NAMALWA (cell line): Measurements from ENCODE around the gene SLC15A3.
"Not testable (repeated sequence)": the region's sequence is repeated elsewhere in the genome, so short reads cannot be mapped to it uniquely, and the experiment has no call there.

Experiments used
- DNase-seq: peaks from one replicate; pipeline ENCODE4 v3.0.0-alpha.2; 2015; ENCODE audit warnings: low spot score

The SLC15A3 gene

DNA sequence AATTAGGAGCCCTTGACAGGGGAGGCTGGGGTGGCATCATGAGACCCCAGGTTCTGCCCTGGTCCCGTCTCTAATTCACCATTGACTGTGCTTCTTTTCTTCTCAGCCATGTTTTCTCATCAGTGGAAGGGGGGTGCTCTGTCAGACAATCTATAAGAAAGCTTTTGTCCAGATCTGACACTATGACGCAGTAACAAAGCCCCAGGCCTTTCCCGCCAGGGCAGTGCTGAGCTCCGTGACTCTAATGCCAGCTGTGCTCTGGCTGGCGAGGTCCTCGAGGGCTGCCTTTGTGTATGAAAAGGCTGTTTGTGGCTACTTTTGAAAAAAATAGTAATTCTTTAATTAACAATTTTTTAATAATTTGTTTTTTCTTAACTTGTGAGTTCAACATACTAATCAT is 22.8 kb upstream of the SLC15A3 start:
- no peak for DNase-seq

DNA sequence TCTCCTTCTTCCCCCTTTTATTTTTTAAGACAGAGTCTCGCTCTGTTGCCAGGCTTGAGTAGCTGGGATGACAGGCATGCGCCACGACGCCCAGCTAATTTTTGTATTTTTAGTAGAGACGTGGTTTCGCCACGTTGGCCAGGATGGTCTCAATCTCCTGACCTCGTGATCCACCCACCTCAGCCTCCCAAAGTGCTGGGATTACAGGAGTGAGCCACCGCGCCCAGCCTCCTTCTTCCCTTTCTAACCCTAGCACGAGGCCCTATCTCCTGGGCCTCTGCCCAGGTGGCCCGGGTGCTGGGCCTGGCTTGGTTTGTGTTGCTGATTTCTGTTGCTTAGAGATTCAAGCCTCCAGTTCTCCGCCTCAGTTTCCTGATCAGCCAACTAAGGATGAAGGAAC is 22.3 kb upstream of the SLC15A3 start:
- DNase-seq, result not testable (repeated sequence)

DNA sequence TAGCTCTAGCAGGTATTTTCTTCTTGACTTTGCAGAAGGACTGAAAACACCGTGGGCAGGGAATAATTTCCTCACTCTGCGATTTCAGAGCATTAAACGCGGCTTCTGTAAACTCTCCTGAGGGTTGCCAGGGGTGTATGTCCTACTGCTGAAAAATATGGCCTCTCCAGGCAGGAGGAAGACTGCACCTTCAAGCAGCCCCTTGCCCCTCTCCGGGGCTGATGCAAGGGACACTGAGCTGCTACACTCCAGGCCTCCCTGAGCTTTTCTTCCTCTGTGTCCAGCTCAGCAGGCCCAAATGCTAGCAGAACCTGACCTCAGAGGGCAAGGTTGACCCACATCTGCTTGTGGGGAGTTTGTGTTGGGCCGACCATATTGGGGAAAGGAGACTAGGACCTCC is 21.7 kb upstream of the SLC15A3 start:
- no peak for DNase-seq

DNA sequence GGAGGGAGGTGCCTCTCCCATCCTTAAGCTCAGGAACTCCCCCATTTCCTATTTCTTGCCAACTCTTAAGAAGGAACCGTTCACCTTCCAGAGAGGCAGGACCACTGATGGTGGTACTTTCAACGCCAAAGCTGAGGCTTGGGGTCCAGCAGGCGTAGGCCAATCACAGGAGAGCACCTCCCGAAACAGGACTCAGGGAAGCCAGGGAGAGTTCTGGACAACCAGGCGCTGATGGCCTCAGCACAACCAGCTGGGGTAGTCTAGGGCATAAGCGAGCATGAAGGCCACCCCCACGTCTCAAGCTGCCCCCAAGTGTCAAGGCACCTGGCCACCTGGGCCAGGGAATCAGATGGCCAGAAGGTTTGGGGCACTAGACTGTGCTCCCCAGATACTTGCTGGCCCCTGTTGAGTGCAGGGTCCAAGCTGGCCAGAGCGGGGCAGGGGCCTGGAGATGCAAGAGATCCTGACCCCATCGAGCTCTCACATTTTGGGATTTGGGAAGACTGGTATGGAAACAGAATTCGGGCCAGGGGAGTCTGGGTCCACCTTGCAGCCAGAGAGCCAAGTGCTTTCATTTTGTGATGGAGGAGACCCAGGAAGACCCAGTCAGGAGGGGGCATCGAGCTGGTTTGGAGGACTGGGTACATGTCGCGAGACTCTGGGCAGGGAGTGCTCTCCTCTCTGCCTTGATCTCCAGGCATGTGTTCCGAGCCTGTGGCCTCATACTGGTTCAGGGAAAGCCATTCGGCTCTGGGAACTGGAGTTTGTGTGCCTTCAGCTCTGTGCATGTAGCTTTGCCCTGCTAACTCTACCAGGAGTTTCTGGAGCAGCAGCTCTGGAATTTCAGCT is 20.4 kb upstream of the SLC15A3 start:
- no peak for DNase-seq

DNA sequence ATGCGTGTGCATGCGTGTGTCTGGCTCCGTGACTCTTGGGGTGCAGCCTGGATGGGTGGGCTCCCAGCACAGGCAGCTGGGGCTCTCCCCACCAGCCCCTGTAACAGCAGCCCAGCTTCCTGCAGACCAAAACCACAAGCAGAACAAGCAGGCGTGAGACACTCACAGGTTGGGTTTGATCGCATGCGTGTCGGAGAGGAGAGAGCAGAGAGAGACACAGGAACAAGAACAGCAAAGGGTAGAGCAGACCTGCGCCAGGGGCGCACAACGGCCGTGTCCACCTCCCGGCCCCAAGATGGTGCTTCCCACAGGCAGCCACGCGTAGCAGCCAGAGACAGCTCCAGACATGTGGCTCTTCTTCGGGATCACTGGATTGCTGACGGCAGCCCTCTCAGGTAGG is 19.5 kb upstream of the SLC15A3 start, which contains the start of gene CD6:
Gene CD6, plus strand, starts transcription at position 161 of the 400 bp plus-strand sequence. Its CDS starts 186 bp downstream, at position 347.
- no peak for DNase-seq

DNA sequence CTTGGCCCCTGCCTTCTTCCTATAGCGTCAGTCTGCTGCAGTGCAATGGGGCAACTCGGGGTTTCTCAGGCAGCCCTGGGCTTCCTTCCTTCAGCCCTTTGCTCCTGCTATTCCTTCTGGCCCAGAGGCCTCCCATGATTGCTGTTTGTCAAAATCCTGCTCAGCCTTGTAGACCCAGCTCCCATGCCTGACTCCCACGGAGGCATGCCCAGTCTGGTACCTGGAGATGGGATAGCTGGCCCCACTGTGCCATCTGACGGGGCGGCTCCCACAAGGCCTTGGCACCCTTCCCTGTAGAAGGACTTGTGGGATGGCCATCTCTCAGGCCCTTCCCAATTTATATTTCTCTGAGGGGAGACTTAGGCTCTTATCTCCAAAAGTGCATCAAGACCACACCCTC is 18.9 kb upstream of the SLC15A3 start:
- DNase-seq, result no peak

DNA sequence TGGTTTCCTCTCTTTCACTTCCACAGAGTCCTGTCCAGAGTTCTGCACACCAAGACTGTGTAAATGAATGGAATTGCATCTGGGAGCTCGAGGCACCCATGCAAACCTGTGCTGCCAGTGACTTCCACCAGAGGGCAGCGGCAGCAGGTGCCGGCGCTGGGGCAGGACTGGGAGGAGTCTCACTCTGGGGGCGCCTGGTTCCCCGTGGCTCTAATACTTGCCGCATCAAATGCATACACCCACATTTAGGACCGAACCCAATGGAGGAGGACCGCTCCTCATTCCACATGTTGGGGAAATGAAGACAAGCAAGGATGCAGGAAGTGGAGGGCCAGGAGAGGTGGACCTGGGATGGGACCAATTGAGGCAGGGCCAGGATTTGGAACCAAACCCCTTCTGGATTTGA is 18.4 kb upstream of the SLC15A3 start:
- peak; percentile 73 for DNase-seq

DNA sequence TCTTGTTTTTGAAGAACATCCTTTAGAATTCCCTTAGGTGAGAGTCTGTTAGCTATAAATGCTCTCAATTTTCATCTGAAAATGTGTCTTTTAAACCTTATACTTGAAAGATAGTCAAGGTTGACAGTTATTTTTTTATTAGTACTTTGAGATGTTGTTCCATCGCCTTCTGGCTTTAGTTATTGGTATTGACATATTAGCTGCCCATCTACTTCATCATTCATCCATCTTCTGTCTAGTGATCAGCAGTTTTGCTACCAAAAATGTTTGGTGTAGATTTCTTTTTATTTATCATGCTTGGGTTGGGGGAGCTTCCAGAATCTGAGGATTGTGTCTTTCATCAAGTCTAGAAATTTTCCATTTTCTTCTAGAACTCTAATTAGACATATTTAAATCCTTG is 16.2 kb upstream of the SLC15A3 start:
- DNase-seq, result no peak

DNA sequence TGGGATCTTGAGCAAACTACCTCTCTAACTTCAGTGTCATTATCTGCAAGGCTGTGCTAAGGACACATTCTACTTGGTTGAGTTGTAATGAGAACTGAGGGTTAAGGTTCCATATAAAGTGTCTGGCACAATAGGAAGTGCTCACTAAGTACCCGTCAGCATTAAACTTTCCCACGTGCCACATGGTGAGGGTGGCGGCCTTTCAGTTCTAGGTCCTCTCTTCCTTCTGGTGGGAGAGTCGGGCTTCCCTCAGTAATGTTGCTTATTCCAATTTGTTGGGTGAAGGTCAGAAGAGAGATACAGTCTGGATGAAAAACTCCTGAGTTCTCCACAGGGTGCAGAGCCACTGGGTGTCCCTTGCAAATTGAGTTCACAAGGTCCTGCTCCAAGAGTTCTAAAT is 14.9 kb upstream of the SLC15A3 start:
- DNase-seq, result no peak

DNA sequence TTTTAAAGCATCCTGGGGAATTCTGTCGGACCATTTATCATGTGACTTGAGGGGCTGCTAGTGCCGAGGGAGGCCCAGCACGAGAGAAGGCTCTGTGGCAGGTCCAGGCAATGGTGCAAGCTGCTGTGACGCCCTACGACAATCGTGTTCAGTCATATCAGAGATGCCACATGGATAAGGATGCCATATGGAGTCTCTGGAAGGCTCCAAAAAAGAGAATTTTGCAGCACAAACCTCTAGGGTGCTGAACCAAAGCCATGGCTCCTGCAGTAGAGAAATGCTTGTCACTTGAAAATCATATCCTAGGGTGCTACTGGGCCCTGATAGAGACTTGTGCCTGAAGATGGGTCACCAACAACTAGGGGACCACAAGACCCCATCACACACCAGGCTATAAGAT is 12.8 kb upstream of the SLC15A3 start:
- DNase-seq, result no peak

DNA sequence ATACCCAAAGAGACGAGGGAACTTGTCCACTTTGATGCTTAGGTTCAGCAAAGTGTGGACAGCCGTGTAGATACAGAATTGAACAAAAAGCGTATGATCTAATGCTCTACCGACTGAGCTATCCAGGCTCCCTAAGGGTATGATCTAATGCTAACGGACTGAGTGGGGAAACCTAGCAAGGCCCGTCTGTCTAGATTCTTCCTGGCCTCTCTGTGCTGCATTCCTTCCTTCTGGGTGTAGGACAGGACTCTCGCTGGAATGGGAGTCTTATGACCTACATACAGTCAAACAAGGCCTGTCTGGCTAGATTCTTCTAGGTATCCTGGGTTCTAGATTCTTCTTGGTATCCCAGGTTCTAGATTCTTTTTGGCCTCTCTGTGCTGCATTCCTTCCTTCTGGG is 8.4 kb upstream of the SLC15A3 start:
- no peak for DNase-seq

DNA sequence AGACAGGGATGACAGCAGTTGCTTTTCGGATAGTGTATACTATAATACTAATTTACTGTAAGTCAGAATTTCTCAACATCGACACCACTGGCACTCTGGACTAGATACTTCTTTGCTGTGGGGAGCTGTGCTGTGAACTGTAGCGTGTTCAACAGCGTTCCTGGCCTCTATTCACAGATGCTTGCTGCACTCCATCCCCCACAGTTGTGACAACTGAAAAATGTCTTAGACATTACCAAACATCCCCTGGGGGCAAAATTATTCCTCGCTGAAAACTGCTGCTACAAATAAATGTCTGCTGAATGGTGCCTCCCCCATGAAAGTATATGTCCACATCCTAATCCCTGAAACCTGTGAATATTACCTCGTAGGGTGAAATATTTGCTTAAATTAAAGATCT is 7.5 kb upstream of the SLC15A3 start:
- DNase-seq, result no peak

DNA sequence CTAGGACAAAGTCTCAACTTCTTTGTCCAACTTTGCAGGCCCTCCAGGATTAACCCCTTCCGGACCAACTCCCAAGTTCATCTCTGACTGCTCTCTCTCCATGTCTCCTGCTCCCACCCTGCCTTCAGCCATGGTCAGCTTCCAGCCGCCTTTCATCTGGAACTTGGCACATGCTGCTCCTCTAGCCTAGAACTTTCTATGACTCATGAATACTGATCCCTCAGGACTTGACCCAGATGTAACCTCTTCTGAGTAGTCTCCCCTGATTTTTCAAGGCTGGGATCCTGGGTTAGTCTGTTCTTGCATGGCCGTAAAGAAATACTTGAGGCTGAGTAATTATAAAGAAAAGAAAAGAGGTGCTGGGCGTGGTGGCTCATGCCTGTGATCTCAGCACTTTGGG is 5.2 kb upstream of the SLC15A3 start:
- DNase-seq, result no peak

DNA sequence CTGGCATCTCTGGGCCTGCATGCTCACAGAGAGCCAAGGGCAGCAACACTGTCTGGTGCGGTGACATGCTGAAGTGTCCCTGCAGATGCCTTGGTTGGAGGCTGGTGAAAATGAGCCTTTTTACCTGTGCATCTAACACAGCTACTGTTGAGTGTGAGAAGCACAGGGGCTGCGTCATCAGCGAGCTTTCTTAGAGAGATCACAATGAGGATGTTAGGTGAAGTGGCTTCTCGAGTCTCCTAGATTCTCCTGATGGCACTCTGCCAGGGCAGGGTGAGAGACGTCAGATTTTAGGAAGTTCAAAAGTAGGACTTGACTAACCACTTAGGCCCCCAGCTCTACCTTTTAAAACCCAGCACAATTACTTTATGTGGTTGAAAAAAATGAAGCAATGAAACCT is 3.6 kb upstream of the SLC15A3 start:
- no peak for DNase-seq

DNA sequence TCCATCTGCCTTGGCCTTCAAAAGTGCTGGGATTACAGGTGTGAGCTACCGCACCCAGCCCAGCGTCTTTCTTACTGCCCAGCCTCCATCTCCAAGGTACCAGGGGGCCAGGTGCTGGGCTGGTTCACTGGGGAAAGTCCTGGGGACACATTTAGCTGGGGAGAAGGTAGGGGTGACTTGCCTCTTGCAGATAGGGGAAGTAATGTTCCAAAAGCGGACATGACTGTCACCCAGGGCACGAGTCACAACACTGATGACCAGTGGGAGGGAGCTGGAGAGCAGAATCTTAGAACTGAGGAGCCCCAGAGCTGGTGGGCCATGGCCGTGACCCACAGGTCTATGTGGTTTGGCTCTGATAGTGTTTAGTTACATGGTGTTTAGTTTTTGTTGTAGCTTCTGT is 2.4 kb upstream of the SLC15A3 start:
- DNase-seq, result no peak

DNA sequence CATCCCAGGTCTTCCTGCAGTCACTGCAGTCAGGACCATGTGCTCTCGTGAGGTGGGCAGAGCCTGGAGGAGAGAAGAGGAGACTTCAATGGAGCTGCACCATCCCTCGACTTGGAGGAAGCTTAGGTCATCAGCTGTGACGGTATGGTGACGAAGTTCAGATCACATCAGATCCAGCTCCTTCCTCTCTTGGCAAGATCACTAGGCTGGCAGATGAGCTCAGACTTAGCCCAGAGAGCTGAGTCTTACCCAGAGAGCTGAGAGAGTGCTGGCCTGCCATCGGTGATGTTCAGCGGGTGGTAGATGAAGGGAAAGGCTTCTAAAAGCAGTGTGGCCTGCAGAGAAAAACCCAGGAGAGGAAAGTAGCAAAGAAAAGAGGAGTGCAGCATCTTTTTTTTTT is 1.8 kb upstream of the SLC15A3 start:
- no peak for DNase-seq

DNA sequence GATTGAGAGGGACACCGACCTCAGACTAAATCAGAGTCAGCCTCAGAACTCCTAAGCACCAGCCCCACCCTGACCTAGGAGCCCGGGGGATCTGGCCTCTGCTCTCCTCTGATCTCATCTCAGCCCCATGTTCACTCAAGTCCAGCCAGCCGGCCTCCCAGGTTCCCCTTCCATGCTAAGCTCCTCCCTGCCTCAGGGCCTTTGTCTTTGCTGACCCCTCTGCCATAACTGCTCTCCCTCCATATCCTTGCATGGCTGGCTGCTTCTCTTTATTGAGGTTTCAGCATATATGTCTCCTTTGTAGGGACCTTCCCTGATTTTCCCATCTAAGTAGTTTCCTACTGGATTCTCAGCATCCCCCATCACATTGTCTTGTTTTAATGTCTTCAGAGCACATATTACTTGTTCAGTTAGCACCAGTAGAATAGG is 780 bp upstream of the SLC15A3 start:
- DNase-seq, result no peak

DNA sequence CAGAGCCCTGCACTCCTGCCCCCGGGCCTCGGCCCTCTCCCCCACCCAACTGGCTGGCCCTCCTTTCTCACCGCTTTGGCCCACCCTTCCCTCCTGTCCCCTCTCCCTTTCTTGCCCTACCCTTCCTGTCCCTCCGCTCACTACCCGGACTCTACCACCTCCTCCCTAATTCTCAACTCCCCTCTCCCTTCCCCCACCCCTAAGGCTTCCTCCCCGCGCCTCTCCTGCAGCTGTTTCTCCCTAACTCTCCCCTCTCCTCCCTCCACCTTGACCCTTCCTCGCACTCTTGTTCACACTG is 421 bp downstream of the SLC15A3 start:
- DNase-seq, result no peak

DNA sequence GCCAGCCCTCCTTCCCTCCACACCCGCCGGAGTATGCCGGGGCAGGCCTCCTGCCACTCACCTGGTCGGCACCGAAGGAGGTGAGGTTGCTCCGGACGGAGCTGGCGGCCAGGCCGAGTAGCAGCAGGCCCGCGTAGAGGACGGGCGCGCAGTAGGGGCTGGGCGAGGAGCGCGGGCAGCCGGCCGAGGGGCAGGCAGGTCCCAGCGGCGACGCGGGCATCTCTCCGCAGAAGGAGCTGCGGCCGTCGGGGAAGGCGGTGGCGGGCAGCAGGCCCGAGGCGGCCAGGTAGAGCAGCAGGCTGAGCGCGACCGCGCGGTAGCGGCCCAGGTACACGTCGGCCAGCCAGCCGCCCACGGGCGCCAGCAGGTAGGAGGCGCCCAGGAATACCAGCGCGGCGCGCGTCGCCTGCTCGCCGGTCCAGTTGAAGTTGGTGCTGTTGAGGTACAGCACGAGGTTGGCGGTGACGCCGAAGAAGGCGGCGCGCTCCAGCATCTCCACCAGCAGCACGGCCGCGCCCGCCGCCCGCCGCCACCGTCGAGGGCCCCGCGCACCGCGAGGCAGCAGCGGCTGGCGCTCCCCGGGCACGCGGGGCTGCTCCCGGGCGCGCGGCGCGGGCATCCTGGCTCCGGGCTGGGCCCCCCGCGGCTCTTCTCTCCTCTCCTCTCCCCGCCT is 907 bp downstream of the SLC15A3 start:
- no peak for DNase-seq

DNA sequence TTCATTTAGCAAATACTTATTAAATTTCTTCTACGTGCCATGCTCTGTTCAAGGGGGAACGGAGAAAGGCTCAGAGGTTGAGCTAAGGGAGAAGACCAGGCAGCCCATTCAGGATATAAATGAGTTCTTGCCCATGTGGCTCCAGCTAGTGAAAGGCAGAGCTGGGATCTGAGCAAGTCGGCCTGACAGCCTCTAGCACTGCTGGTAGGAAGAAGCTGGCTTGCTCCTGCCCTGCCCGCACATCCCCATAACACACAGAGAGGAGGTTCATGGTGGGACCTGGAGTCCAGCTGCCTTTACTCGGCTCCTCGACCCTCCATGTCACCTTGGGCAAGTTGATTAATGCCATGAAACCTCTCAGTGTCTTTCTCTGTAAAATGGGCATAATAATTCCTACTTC is 2.0 kb downstream of the SLC15A3 start:
- DNase-seq, result no peak

DNA sequence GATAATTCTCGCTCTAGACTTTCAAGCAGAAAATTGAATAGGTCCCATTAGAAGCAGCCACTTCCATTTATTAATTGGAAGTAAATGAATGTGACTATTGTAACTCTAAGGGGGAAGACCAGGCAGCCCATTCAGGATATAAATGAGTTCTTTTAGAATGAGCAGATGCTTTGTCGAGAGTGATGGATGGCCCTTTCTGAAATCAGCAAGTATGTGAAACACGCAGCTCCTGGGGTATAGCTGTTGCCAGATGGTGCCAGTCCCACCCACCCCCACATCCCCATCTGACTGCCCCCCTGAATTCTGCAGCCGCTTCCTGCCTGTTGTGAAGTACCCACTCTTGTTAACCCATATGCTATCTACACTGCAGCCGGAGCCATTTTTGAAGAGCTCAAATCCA is 3.7 kb downstream of the SLC15A3 start:
- DNase-seq, result no peak

DNA sequence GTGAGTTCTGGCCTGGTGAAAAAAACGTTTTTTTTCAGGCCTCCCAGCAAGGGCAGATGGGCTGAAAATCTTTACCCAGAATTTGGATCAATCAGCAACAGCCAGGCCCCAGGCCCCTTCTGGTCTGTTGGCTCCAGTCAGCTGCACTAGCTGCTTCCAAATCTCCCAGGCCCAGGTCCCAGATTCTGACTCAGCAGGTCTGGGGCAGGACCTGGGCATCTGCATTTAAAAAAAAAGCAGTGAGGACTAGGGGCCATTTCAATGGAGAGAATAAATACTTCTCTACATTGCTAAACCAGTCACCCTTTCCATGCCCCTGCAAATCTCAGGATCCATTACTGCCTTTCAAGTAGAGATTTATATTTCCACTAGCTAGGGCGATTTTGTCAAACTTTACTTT is 4.3 kb downstream of the SLC15A3 start:
- DNase-seq, result no peak

DNA sequence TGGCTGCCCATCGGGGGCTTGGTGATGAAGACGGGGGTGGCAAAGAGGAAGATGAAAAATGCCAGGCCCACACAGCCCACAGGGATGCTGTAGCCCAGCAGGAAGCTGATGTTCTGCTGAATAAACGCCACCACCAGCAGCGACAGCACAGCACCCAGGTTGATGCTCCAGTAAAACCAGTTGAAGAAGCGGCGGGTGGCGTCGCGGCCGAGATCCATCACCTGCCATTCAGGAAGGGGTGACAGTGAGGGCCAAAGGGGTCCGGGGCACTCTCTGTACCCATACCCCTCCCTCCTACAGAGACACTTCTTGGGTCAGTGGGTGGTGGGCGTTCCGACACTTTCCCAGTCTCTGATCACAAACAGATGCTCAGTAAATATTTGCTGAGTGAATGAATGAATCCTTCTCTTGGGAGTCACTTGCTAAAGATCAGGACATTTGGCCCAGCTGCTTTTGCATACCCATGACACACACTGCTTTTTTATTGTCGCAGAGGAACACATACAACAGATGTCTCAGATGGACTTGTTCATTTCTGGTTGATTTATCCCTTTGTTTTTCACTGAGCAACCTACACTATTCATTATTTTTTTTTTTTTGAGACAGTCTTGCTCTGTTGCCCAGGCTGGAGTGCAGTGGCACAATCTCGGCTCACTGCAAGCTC is 5.2 kb downstream of the SLC15A3 start:
- no peak for DNase-seq
